Measurements from ENCODE around the gene CFAP53.
A peak's percentile ranks its signal among the peaks of the same experiment; 100 is the strongest.

Gene CFAP53

GRCh38 chr18:50287441-50288347 is 21.4 kb upstream of the CFAP53 start, which contains the start of gene CXXC1:
Gene CXXC1 (minus strand): TSS chr18:50287692. CDS start chr18:50287589, 103 bp downstream.
- DNase-seq (ENCODE audit: low spot score): peak; percentile 86

GRCh38 chr18:50287028-50287440 is 20.7 kb upstream of the CFAP53 start:
- no peak for DNase-seq (ENCODE audit: low spot score)

- no peak for DNase-seq (ENCODE audit: low spot score)
Observed at GRCh38 chr18:50286391-50287027, 20.2 kb upstream of the CFAP53 start.

- DNase-seq (ENCODE audit: low spot score): no peak
Observed at GRCh38 chr18:50285631-50286321, 19.5 kb upstream of the CFAP53 start.

GRCh38 chr18:50285071-50285470 is 18.8 kb upstream of the CFAP53 start:
- no peak for DNase-seq (ENCODE audit: low spot score)

- DNase-seq (ENCODE audit: low spot score): no peak
Observed at GRCh38 chr18:50284255-50284885, 18.1 kb upstream of the CFAP53 start.

GRCh38 chr18:50283469-50284209 is 17.3 kb upstream of the CFAP53 start:
- no peak for DNase-seq (ENCODE audit: low spot score)

- no peak for DNase-seq (ENCODE audit: low spot score)
Observed at GRCh38 chr18:50282521-50283335, 16.4 kb upstream of the CFAP53 start.

- DNase-seq (ENCODE audit: low spot score): no peak
Observed at GRCh38 chr18:50281972-50282520, 15.8 kb upstream of the CFAP53 start.

- DNase-seq (ENCODE audit: low spot score): peak; percentile 97
Observed at GRCh38 chr18:50281295-50281971, 15.1 kb upstream of the CFAP53 start, which contains the start of gene MBD1. Gene MBD1 (minus strand): TSS chr18:50281523. CDS start chr18:50279992, 1,531 bp downstream.

- DNase-seq (ENCODE audit: low spot score): no peak
Observed at GRCh38 chr18:50280707-50281294, 14.5 kb upstream of the CFAP53 start.

GRCh38 chr18:50279752-50280151 is 13.5 kb upstream of the CFAP53 start:
- no peak for DNase-seq (ENCODE audit: low spot score)

- no peak for DNase-seq (ENCODE audit: low spot score)
Observed at GRCh38 chr18:50277942-50278341, 11.6 kb upstream of the CFAP53 start.

- no peak for DNase-seq (ENCODE audit: low spot score)
Observed at GRCh38 chr18:50276452-50276851, 10.2 kb upstream of the CFAP53 start.

- DNase-seq (ENCODE audit: low spot score): no peak
Observed at GRCh38 chr18:50275503-50276036, 9.3 kb upstream of the CFAP53 start.

GRCh38 chr18:50274941-50275340 is 8.6 kb upstream of the CFAP53 start:
- DNase-seq (ENCODE audit: low spot score): no peak

GRCh38 chr18:50274044-50274442 is 7.7 kb upstream of the CFAP53 start:
- no peak for DNase-seq (ENCODE audit: low spot score)

GRCh38 chr18:50273203-50274043 is 7.1 kb upstream of the CFAP53 start:
- no peak for DNase-seq (ENCODE audit: low spot score)

Measured in HuH-7 (cell line).